Measurements from ENCODE around the gene KDM1B. TPM values are rescaled to one million over a fixed set of nuclear protein-coding genes. Genes with fewer than 3 reads are reported as not detected.
A peak's percentile ranks its signal among the peaks of the same experiment; 100 is the strongest.

The KDM1B gene
- total and polyA plus RNA-seq, 2 donors (not counting 1 experiment from before 2014, with no cell fraction given), result 12.0 to 26.1 TPM

GRCh38 chr6:18264219-18264922 is 109.1 kb downstream of the KDM1B start, which contains the start of gene DEK:
DEK (minus strand) TSS chr6:18264530; CDS start chr6:18263987, 543 bp downstream.
- Histone ChIP-seq H3K36me3 (ENCODE audit: control insufficient read depth, insufficient read depth, low read length) (no peaks in the 10 kb centered on the region), H4K20me1 (ENCODE audit: control insufficient read depth, extremely low read depth, insufficient read depth, low read length) (no peaks in the 10 kb centered on the region), H3K9ac (ENCODE audit: insufficient read depth, low read length) (peak within 1 kb of the TSS; percentile 93), H3K79me2 (ENCODE audit: control insufficient read depth, insufficient read depth, low read length) (peaks cover 46% of the 10 kb centered on the region), H3K4me2 (ENCODE audit: extremely low read depth, insufficient read depth, low read length) (peak within 1 kb of the TSS; percentile 89), H3K27me3 (ENCODE audit: control insufficient read depth, insufficient read depth, low read length) (no peaks in the 10 kb centered on the region), H3K4me3 (replicated peaks in 1 of 4; ENCODE audit: control extremely low read depth in 1 of 4, insufficient read depth in 1 of 4, low read depth in 3 of 4, low read length in 4 of 4) (peak within 1 kb of the TSS; percentile 88 to 97 (median 92)), H3K9me3 (ENCODE audit: control insufficient read depth, insufficient read depth, low read depth, low read length) (no peaks in the 10 kb centered on the region), H3K4me1 (ENCODE audit: control insufficient read depth, extremely low read depth, insufficient read depth, low read length) (peaks cover 16% of the 10 kb centered on the region), H2AFZ (ENCODE audit: low read length) (peak within 1 kb of the TSS; percentile 90), H3K27ac (ENCODE audit: insufficient read depth, low read length) (peak within 1 kb of the TSS; percentile 94)
- DNase-seq (ENCODE audit: low read depth in 2 of 2), result peak; percentile 78 to 83
- TF ChIP-seq, protein P1, sequence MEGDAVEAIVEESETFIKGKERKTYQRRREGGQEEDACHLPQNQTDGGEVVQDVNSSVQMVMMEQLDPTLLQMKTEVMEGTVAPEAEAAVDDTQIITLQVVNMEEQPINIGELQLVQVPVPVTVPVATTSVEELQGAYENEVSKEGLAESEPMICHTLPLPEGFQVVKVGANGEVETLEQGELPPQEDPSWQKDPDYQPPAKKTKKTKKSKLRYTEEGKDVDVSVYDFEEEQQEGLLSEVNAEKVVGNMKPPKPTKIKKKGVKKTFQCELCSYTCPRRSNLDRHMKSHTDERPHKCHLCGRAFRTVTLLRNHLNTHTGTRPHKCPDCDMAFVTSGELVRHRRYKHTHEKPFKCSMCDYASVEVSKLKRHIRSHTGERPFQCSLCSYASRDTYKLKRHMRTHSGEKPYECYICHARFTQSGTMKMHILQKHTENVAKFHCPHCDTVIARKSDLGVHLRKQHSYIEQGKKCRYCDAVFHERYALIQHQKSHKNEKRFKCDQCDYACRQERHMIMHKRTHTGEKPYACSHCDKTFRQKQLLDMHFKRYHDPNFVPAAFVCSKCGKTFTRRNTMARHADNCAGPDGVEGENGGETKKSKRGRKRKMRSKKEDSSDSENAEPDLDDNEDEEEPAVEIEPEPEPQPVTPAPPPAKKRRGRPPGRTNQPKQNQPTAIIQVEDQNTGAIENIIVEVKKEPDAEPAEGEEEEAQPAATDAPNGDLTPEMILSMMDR (conservative IDR thresholded peaks at IDR 0.05 in 1 of 2, IDR thresholded peaks at IDR 0.05 in 1 of 2; ENCODE audit: low read depth in 1 of 2, low read length in 2 of 2), result peak; percentile 45 to 54
- no peak for TF ChIP-seq EZH2 (IDR thresholded peaks at IDR 0.05; ENCODE audit: low read length, missing control alignments)

GRCh38 chr6:18264923-18265377 is 109.7 kb downstream of the KDM1B start:
- Histone ChIP-seq H3K36me3 (ENCODE audit: control insufficient read depth, insufficient read depth, low read length) (no peaks in the 10 kb centered on the region), H2AFZ (ENCODE audit: low read length) (peak overlapping the region; percentile 90), H3K9me3 (ENCODE audit: control insufficient read depth, insufficient read depth, low read depth, low read length) (no peaks in the 10 kb centered on the region), H3K9ac (ENCODE audit: insufficient read depth, low read length) (peak overlapping the region; percentile 93), H3K79me2 (ENCODE audit: control insufficient read depth, insufficient read depth, low read length) (peaks cover 41% of the 10 kb centered on the region), H3K4me1 (ENCODE audit: control insufficient read depth, extremely low read depth, insufficient read depth, low read length) (peaks cover 17% of the 10 kb centered on the region), H3K27ac (ENCODE audit: insufficient read depth, low read length) (peak overlapping the region; percentile 72), H3K4me2 (ENCODE audit: extremely low read depth, insufficient read depth, low read length) (peak overlapping the region; percentile 77), H3K4me3 (replicated peaks in 1 of 4; ENCODE audit: control extremely low read depth in 1 of 4, insufficient read depth in 1 of 4, low read depth in 3 of 4, low read length in 4 of 4) (peak overlapping the region; percentile 53 to 77 (median 59)), H4K20me1 (ENCODE audit: control insufficient read depth, extremely low read depth, insufficient read depth, low read length) (no peaks in the 10 kb centered on the region), H3K27me3 (ENCODE audit: control insufficient read depth, insufficient read depth, low read length) (no peaks in the 10 kb centered on the region)
- no peak for DNase-seq (ENCODE audit: low read depth in 2 of 2)
- no peak for TF ChIP-seq EZH2 (IDR thresholded peaks at IDR 0.05; ENCODE audit: low read length, missing control alignments)
- TF ChIP-seq, protein P1 (conservative IDR thresholded peaks at IDR 0.05 in 1 of 2, IDR thresholded peaks at IDR 0.05 in 1 of 2; ENCODE audit: low read depth in 1 of 2, low read length in 2 of 2), result no peak

GRCh38 chr6:18265787-18266522 is 110.7 kb downstream of the KDM1B start:
- no peaks in the 10 kb centered on the region for H3K36me3 ChIP-seq (ENCODE audit: control insufficient read depth, insufficient read depth, low read length)
- H3K79me2 ChIP-seq (ENCODE audit: control insufficient read depth, insufficient read depth, low read length), result peaks cover 31% of the 10 kb centered on the region
- H3K4me3 ChIP-seq (replicated peaks in 1 of 4; ENCODE audit: control extremely low read depth in 1 of 4, insufficient read depth in 1 of 4, low read depth in 3 of 4, low read length in 4 of 4), result no peak overlapping the region
- H3K9me3 ChIP-seq (ENCODE audit: control insufficient read depth, insufficient read depth, low read depth, low read length), result no peaks in the 10 kb centered on the region
- H3K9ac ChIP-seq (ENCODE audit: insufficient read depth, low read length), result no peak overlapping the region
- H4K20me1 ChIP-seq (ENCODE audit: control insufficient read depth, extremely low read depth, insufficient read depth, low read length), result no peaks in the 10 kb centered on the region
- H3K4me2 ChIP-seq (ENCODE audit: extremely low read depth, insufficient read depth, low read length), result no peak overlapping the region
- TF ChIP-seq, protein P1 (conservative IDR thresholded peaks at IDR 0.05 in 1 of 2, IDR thresholded peaks at IDR 0.05 in 1 of 2; ENCODE audit: low read depth in 1 of 2, low read length in 2 of 2), result no peak
- TF ChIP-seq EZH2 (IDR thresholded peaks at IDR 0.05; ENCODE audit: low read length, missing control alignments), result no peak
- no peak overlapping the region for H3K27ac ChIP-seq (ENCODE audit: insufficient read depth, low read length)
- H3K27me3 ChIP-seq (ENCODE audit: control insufficient read depth, insufficient read depth, low read length), result no peaks in the 10 kb centered on the region
- DNase-seq (ENCODE audit: low read depth in 2 of 2), result no peak
- H3K4me1 ChIP-seq (ENCODE audit: control insufficient read depth, extremely low read depth, insufficient read depth, low read length), result peaks cover 16% of the 10 kb centered on the region
- no peak overlapping the region for H2AFZ ChIP-seq (ENCODE audit: low read length)
